ENCODE measurements around the gene SLC39A5. TPM values are rescaled to one million over a fixed set of nuclear protein-coding genes. Genes with fewer than 3 reads are reported as not detected.

Gene SLC39A5
- total and polyA plus RNA-seq, 2 of the 8 experiments (the other 6 are each of a cell fraction or from before 2014, with no cell fraction given) = 0.27 TPM; not detected in 1

DNA sequence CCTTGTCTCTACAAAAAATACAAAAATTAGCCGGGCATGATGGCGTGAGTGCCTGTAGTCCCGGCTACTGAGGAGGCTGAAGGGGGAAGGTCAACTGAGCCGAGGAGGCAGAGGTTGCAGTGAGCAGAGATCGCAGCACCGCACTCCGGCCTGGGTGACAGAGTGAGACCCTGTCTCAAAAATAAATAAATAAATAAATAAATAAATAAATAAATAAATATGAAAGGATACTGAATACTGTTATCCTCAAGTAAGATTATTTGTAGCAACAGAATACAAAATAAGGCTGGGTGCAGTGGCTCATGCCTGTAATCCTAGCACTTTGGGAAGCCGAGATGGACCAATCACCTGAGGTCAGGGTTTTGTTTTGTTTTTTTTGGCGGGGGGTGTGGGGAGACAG is 10.0 kb upstream of the SLC39A5 start:
- H2AFZ ChIP-seq (ENCODE audit: low read length) = no peak overlapping the region
- peaks cover 0 to 30% of the 10 kb centered on the region in 2 experiments; a peak in 2 of 4 replicates for H3K79me2 ChIP-seq (ENCODE audit: control insufficient read depth in 1 of 2, insufficient read depth in 2 of 2, low read length in 2 of 2)
- CTCF ChIA-PET (ENCODE audit: partially characterized antibody) = interaction anchor here (0.8 to 4.2 kb wide), 5 partner anchors 13 to 37 kb away, joined by 3 to 89 read pairs (median 31); partner anchors contain the start of gene SMARCC2
- no peaks in the 10 kb centered on the region for H3K9me3 ChIP-seq (ENCODE audit: insufficient read depth in 2 of 2, low read depth in 1 of 2, low read length in 1 of 2)
- 94% methylated on average over 9 of the region's 9 CpGs; no CpG with 5 or more reads in 1 of the 2 experiments for WGBS, 2 experiments (ENCODE audit: extremely low coverage in 1 of 2, insufficient coverage in 1 of 2, insufficient read length in 1 of 2, insufficient replicate concordance in 2 of 2, low coverage in 1 of 2, low lambda C conversion rate in 2 of 2, missing lambda C conversion rate in 1 of 2)
- TF ChIP-seq RXRA (IDR thresholded peaks at IDR 0.05; ENCODE audit: insufficient read depth, low read depth, low read length) = no peak
- no peak overlapping the region for H3K27ac ChIP-seq (ENCODE audit: low read depth, low read length)
- no peak overlapping the region for H3K23ac ChIP-seq (ENCODE audit: insufficient read length)
- H2BK5ac ChIP-seq (ENCODE audit: low read depth, low read length) = no peak overlapping the region
- no peaks in the 10 kb centered on the region for H3K27me3 ChIP-seq (replicated peaks in 1 of 4; ENCODE audit: control insufficient read depth in 3 of 4, extremely low read depth in 1 of 4, insufficient read depth in 3 of 4, low read length in 3 of 4)
- H3K9ac ChIP-seq (replicated peaks in 1 of 4; ENCODE audit: extremely low read depth in 1 of 4, low read depth in 3 of 4, low read length in 3 of 4) = no peak overlapping the region
- peaks cover under 1 to 13% (median 5%) of the 10 kb centered on the region in 4 experiments; a peak in 6 of 7 replicates for H3K4me1 ChIP-seq (replicated peaks in 1 of 4; ENCODE audit: control insufficient read depth in 3 of 4, insufficient read depth in 4 of 4, low read length in 3 of 4)
- H4K91ac ChIP-seq (replicated peaks; ENCODE audit: insufficient read length, low read length) = no peak overlapping the region
- no peak overlapping the region for H2BK120ac ChIP-seq (replicated peaks; ENCODE audit: low read depth, low read length)
- H2BK12ac ChIP-seq (ENCODE audit: low read depth, low read length) = no peak overlapping the region
- peak overlapping the region in 1 of 2 experiments; percentile 100; a peak in 1 of 4 replicates for H3K4me2 ChIP-seq (ENCODE audit: insufficient read depth in 1 of 2, low read depth in 2 of 2, low read length in 2 of 2)
- no peak overlapping the region for H2BK15ac ChIP-seq (ENCODE audit: low read length)
- no peak overlapping the region for H3K4me3 ChIP-seq (ENCODE audit: extremely low read depth in 1 of 4, insufficient read depth in 2 of 4, low read depth in 3 of 4, low read length in 4 of 4)
- H3K56ac ChIP-seq (replicated peaks; ENCODE audit: insufficient read length, low read depth, low read length) = no peak overlapping the region
- no peak overlapping the region for H3K18ac ChIP-seq (ENCODE audit: extremely low read depth, low read length)
- peaks cover 8% of the 10 kb centered on the region for H3K79me1 ChIP-seq (ENCODE audit: low read depth, low read length)
- no peak overlapping the region for H4K8ac ChIP-seq (ENCODE audit: extremely low read depth, insufficient read depth, low read length)
- FAIRE-seq = no peak
- no peak overlapping the region for H4K5ac ChIP-seq (ENCODE audit: insufficient read length, low read depth, low read length)
- H2BK20ac ChIP-seq (ENCODE audit: low read length) = no peak overlapping the region
- H4K20me1 ChIP-seq (replicated peaks in 1 of 2; ENCODE audit: control insufficient read depth in 1 of 2, insufficient read depth in 2 of 2, low read length in 2 of 2) = peaks cover 0 to 6% of the 10 kb centered on the region in 2 experiments
- no peak overlapping the region for H2AK5ac ChIP-seq (ENCODE audit: low read depth, low read length)
- H3K4ac ChIP-seq (replicated peaks; ENCODE audit: insufficient read length, low read depth, low read length) = no peak overlapping the region
- POLR2A ChIA-PET (ENCODE audit: partially characterized antibody) = interaction anchor here (1.0 to 9.8 kb wide), 7 partner anchors 9 to 102 kb away, joined by 4 to 203 read pairs (median 42); partner anchors contain the start of genes MYL6, RPL41, SMARCC2 and ZC3H10
- no peak overlapping the region for H3K14ac ChIP-seq (ENCODE audit: insufficient read length)
- peaks cover 21% of the 10 kb centered on the region for H3K23me2 ChIP-seq (ENCODE audit: low read depth, low read length)
- H3K36me3 ChIP-seq (ENCODE audit: control insufficient read depth in 2 of 4, insufficient read depth in 4 of 4, low read length in 3 of 4) = peaks cover 0 to 15% (median 9%) of the 10 kb centered on the region in 4 experiments; a peak in 4 of 8 replicates
- DNase-seq (ENCODE audit: low read depth in 1 of 2, low spot score in 2 of 2) = no peak
